ENCODE measurements around the gene APEH.

Gene APEH

GRCh38 chr3:49654955-49655556 lies 19.1 kb upstream of the APEH start:
- TF ChIP-seq, protein P1, sequence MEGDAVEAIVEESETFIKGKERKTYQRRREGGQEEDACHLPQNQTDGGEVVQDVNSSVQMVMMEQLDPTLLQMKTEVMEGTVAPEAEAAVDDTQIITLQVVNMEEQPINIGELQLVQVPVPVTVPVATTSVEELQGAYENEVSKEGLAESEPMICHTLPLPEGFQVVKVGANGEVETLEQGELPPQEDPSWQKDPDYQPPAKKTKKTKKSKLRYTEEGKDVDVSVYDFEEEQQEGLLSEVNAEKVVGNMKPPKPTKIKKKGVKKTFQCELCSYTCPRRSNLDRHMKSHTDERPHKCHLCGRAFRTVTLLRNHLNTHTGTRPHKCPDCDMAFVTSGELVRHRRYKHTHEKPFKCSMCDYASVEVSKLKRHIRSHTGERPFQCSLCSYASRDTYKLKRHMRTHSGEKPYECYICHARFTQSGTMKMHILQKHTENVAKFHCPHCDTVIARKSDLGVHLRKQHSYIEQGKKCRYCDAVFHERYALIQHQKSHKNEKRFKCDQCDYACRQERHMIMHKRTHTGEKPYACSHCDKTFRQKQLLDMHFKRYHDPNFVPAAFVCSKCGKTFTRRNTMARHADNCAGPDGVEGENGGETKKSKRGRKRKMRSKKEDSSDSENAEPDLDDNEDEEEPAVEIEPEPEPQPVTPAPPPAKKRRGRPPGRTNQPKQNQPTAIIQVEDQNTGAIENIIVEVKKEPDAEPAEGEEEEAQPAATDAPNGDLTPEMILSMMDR (IDR thresholded peaks at IDR 0.05): no peak
- H3K4me3 ChIP-seq: no peak overlapping the region
- no peak for DNase-seq (ENCODE audit: low spot score)
- no peak overlapping the region for H3K27ac ChIP-seq

DNA sequence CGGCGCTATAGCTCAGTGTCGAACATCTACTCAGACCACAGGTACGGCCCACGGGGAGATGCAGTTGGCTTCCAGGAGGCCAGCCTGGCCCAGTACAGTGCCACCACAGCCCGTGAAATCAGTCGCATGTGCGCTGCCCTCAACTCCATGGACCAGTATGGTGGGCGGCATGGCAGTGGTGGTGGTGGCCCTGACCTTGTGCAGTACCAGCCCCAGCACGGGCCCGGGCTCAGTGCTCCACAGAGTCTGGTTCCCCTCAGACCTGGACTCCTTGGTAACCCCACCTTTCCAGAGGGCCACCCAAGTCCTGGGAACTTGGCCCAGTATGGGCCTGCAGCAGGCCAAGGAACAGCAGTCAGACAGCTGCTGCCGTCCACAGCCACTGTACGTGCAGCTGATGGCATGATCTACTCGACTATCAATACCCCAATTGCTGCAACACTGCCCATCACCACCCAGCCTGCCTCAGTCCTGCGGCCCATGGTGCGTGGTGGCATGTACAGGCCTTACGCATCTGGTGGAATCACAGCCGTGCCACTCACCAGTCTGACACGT lies 18.3 kb upstream of the APEH start:
- H3K27ac ChIP-seq: no peak overlapping the region
- H3K4me3 ChIP-seq: no peak overlapping the region
- TF ChIP-seq, protein P1 (IDR thresholded peaks at IDR 0.05): no peak
- DNase-seq (ENCODE audit: low spot score): no peak

DNA sequence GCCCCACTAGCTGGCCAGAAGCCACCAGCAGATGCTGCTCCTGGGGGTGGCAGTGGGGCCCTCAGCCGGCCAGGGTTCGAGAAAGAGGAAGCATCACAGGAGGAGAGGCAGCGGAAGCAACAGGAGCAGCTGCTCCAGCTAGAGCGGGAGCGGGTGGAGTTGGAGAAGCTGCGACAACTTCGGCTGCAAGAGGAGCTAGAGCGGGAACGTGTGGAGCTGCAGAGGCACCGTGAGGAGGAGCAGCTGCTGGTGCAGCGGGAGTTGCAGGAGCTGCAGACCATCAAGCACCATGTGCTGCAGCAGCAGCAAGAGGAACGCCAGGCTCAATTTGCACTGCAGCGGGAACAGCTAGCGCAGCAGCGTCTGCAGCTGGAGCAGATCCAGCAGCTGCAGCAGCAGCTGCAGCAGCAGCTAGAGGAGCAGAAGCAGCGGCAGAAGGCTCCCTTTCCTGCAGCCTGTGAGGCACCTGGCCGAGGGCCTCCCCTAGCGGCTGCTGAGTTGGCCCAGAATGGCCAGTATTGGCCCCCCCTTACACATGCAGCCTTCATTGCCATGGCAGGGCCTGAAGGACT lies 17.5 kb upstream of the APEH start:
- TF ChIP-seq, protein P1 (IDR thresholded peaks at IDR 0.05): no peak
- no peak overlapping the region for H3K4me3 ChIP-seq
- H3K27ac ChIP-seq: no peak overlapping the region
- no peak for DNase-seq (ENCODE audit: low spot score)

DNA sequence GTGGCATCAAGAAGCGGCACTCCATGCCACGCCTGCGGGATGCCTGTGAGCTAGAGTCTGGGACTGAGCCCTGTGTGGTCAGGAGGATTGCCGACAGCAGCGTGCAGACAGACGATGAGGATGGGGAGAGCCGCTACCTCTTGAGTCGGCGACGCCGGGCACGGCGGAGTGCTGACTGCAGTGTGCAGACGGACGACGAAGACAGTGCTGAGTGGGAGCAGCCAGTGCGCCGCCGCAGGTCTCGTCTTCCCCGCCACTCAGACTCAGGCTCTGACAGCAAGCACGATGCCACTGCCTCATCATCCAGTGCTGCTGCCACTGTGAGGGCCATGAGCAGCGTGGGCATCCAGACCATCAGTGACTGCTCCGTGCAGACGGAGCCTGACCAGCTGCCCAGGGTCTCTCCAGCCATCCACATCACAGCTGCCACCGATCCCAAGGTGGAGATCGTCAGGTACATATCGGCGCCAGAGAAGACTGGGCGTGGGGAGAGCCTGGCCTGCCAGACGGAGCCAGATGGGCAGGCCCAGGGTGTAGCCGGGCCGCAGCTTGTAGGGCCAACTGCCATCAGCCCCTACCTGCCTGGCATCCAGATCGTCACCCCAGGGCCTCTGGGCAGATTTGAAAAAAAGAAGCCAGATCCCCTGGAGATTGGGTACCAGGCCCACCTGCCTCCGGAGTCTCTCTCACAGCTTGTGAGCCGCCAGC lies 16.8 kb upstream of the APEH start:
- DNase-seq (ENCODE audit: low spot score): no peak
- TF ChIP-seq, protein P1 (IDR thresholded peaks at IDR 0.05): no peak
- Histone ChIP-seq H3K4me3 (no peak overlapping the region), H3K27ac (no peak overlapping the region)

GRCh38 chr3:49658711-49659110 lies 15.4 kb upstream of the APEH start:
- Histone ChIP-seq H3K27ac (no peak overlapping the region), H3K4me3 (no peak overlapping the region)
- TF ChIP-seq, protein P1 (IDR thresholded peaks at IDR 0.05): no peak
- DNase-seq (ENCODE audit: low spot score): no peak

DNA sequence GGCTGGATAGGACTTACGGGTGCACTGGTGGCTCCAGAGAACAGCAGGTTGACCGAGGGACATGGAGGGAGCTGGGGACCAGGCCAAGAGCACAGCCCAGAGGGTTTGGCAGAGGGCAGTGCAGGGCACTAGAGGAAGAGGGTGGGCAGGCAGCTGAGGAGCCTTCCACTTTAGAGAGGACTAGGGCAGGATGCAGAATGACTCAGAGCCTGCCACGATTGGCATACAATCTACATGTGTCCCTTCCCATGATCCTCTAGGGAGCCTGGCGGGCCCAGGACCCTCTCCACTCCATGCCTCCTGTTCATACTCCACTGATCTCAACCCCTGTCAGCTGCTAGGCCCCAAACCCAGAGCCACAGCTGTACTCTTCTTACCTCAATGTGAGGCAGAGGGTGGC lies 14.4 kb upstream of the APEH start:
- TF ChIP-seq, protein P1 (IDR thresholded peaks at IDR 0.05): no peak
- DNase-seq (ENCODE audit: low spot score): no peak
- H3K4me3 ChIP-seq: no peak overlapping the region
- H3K27ac ChIP-seq: no peak overlapping the region

Measured in coronary artery (tissue), 2 donors.